IMR-90 (cell line): ENCODE measurements around the gene POLR3E.

Experiments used
- CEBPB ChIP-seq: IDR thresholded peaks from 2 replicates; pipeline ENCODE4 v1.6.1; 2012; ENCODE audit warnings: low read depth, low read length, improper control_type of control experiment
- MAFK ChIP-seq: IDR thresholded peaks from 2 replicates; pipeline ENCODE4 v1.6.1; 2012; ENCODE audit warnings: low read depth, low read length, improper control_type of control experiment
- POLR2A ChIP-seq: IDR thresholded peaks from 2 replicates; pipeline ENCODE4 v1.6.1; 2012; ENCODE audit warnings: mild to moderate bottlenecking, low read depth, low read length
- RAD21 ChIP-seq: IDR thresholded peaks from 2 replicates; pipeline ENCODE4 v1.6.1; 2012; ENCODE audit warnings: low read length, improper control_type of control experiment
- RCOR1 ChIP-seq: IDR thresholded peaks from 2 replicates; pipeline ENCODE4 v1.6.1; 2012; ENCODE audit warnings: mild to moderate bottlenecking, low read length, improper control_type of control experiment; ENCODE audit not compliant: insufficient replicate concordance
- RFX5 ChIP-seq: IDR thresholded peaks from 2 replicates; pipeline ENCODE4 v1.8.0; 2012; ENCODE audit warnings: low read depth, mild to moderate bottlenecking, low read length, moderate library complexity
- SMC3 ChIP-seq: fragments of 150-350 bp; IDR thresholded peaks from 2 replicates; pipeline ENCODE4 v1.6.1; 2016; ENCODE audit warnings: low read depth, mild to moderate bottlenecking, antibody characterized with exemption, low read length, moderate library complexity
- TF ChIP-seq, protein P1 (sequence below): conservative IDR thresholded peaks from 2 replicates; pipeline ENCODE4 v1.5.1; 2012; ENCODE audit warnings: mild to moderate bottlenecking, low read depth, low read length, improper control_type of control experiment
- TF ChIP-seq, protein P2 (sequence below): fragments of 150-350 bp; IDR thresholded peaks from 2 replicates; pipeline ENCODE4 v1.6.1; 2016; ENCODE audit warnings: low read depth, mild to moderate bottlenecking, low read length, moderate library complexity, borderline replicate concordance

DNA sequence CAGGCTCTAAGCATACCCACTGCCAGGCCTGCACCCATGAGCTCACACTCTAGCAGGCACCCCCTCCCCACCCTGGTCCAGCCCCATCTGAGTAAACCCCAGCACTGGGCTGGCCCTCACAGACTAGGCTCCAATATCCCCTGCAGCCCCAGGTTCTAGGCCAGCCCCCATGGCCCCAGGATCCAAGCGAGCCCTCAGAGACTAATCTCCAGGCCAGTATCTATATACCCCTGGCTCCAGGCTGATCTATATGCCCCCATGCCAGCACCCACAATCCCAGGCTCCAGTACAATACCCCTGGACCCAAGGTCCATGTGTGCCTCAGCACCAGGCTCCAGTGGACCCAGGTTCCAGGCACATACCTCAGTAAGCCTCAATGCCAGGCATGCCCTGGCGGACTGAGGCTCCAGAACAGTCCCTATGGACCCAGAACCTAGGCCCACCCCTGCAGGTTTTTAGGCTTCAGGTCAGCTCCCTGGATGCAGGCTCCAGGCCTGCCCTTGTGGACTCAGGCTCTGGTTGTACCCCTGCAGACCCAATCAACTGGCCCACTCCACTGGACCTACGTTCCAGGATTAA, 38.5 kb downstream of the POLR3E start:
- no peak for TF ChIP-seq RFX5
- TF ChIP-seq, protein P1, sequence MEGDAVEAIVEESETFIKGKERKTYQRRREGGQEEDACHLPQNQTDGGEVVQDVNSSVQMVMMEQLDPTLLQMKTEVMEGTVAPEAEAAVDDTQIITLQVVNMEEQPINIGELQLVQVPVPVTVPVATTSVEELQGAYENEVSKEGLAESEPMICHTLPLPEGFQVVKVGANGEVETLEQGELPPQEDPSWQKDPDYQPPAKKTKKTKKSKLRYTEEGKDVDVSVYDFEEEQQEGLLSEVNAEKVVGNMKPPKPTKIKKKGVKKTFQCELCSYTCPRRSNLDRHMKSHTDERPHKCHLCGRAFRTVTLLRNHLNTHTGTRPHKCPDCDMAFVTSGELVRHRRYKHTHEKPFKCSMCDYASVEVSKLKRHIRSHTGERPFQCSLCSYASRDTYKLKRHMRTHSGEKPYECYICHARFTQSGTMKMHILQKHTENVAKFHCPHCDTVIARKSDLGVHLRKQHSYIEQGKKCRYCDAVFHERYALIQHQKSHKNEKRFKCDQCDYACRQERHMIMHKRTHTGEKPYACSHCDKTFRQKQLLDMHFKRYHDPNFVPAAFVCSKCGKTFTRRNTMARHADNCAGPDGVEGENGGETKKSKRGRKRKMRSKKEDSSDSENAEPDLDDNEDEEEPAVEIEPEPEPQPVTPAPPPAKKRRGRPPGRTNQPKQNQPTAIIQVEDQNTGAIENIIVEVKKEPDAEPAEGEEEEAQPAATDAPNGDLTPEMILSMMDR = no peak
- no peak for TF ChIP-seq POLR2A
- TF ChIP-seq CEBPB = no peak
- no peak for TF ChIP-seq RCOR1
- no peak for TF ChIP-seq MAFK
- TF ChIP-seq SMC3 = no peak
- TF ChIP-seq RAD21 = no peak
- TF ChIP-seq, protein P2, sequence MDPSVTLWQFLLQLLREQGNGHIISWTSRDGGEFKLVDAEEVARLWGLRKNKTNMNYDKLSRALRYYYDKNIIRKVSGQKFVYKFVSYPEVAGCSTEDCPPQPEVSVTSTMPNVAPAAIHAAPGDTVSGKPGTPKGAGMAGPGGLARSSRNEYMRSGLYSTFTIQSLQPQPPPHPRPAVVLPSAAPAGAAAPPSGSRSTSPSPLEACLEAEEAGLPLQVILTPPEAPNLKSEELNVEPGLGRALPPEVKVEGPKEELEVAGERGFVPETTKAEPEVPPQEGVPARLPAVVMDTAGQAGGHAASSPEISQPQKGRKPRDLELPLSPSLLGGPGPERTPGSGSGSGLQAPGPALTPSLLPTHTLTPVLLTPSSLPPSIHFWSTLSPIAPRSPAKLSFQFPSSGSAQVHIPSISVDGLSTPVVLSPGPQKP = no peak
